ENCODE measurements around the gene EEF2KMT.

The EEF2KMT gene

DNA sequence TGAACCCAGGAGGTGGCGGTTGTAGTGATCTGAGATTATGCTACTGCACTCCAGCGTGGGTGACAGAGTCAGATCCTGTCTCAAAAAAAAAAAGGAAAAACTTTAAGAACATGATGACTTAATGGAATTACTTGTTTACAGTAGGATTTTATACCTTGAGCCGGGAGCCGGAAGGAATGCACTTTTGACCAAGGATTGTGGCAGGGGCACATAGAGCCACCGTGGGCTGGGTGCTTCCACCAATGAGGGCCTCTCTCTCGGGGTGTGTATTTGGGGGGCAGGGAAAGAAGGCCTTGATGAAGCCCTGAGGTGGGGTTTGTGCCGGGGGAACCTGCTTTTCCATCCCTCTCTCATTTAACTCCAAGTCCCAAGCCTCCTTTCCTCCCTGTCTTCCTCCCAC lies 57.1 kb downstream of the EEF2KMT start:
- DNase-seq: no peak

DNA sequence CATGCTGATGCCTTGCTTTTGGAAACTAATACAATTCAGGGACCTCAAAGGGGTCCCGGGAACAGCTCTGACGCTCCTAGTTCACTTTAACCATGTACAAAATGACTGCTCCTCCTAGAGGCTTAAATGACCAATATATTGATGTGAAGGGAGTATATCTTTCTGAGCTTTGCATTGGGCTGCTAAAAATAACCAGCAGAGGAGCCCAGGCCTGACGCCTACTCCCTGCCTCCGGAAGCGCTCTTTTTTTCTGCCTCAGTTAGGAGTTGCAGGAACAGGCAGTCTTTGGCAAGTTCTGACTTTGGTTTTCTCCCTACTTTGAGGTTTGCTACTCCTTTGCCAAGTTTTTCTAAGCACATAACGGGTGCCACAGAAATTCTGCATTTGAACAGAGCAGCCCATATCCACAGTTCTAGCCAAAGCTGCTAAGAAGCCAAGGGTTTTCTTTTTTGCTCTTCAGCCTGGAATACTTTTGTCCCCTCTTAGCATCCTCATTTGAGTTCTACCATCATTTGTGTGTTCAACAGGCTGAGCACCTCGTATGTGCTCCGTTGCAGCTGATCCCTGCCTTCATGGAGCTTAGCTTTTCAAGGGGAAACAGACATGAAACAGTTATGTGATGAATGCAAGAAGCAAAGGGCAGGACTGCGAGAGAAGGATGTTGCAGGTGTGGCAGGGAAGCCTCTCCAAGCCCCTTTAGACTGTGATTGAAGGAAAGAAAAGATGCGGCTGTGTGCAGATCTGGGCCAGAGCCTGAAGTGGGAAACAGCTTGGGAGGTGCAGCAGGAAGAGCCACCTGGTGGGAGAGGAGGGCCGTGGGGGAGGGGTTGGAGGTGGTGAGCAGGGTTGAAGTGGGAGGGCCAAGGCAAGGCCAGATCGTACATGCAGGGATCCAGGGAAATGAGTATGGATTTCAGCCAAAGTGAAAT lies 61.1 kb downstream of the EEF2KMT start:
- DNase-seq: no peak

GRCh38 chr16:5035909-5036227 lies 61.7 kb downstream of the EEF2KMT start:
- DNase-seq: no peak

All from GF-D8 (cell line).